HG03432 (cell line): Measurements from ENCODE around the gene ALCAM.
A peak's percentile ranks its signal among the peaks of the same experiment; 100 is the strongest.

Experiments used
- ATAC-seq: cut with Tn5 transposase; IDR thresholded peaks from one replicate; pipeline ENCODE4 v1.9.1; 2021; ENCODE audit warnings: mild to moderate bottlenecking, moderate library complexity; ENCODE audit not compliant: unreplicated experiment

ALCAM gene

DNA sequence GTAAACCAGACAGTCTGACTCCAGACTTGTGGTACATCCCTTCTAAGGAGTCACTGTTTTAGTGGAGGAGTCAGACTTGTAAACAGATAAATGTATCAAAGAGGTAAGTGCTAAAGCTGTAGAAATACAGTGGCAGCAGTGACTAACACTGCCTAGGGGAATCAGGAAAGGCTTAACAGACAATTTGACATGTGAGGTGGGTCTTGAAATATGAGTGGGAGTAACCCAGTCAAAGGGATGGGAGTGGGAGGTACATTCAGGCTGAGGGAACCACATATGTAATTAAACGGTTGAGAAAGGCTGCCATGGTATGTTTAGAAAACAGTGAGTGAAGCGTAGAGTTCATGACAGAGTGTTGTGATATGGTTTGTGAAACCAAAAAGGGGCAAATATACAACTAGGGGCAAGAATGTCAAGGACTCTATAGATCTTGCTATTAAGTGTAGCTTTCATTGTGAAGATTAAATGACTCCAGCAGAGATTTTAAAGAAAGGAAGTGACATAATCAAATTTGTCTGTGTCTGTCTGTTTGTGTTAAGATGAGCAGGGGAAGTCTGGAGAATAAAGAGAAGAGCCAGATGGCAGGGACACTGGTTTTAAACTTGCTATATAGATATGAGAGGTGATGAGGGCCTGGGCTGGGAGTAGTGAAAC lies 11.2 kb upstream of the ALCAM start:
- no peak for ATAC-seq

DNA sequence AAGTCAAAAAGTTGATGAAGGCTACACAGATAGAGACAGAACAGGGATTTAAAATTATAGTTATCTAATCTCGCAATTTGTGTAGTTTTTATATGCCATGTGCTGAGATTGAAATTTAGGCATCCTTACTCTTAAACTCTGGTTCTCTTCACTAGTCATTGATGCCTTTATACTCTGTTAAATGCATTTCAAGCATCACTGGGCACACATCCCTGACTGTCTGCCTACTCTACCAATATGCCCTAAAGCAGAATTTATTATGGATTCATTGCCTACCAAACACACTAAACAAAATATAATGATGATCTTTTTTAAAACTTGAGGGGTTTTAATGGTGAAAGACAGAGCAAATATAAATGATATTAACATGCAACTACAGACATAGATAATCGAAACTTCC lies 10.3 kb upstream of the ALCAM start:
- no peak for ATAC-seq

DNA sequence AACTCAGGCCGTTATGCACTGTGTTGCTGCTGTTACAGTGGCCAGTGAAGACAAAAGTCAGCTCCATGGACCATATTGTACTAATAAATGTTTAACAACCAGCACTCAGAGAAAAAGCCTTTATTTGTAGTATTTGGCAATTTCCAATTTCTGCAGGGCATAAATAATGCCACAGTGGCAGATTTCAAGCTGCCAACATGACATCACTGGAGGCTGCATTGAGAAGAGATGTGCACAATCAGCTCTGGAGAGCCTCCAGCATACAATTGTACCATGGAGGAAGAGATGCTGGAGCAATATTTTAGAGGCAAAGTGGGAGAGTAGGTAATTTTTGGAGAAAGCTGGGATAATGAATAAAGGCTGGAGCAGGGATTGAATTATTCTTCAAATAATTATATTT lies 9.7 kb upstream of the ALCAM start:
- ATAC-seq: no peak

DNA sequence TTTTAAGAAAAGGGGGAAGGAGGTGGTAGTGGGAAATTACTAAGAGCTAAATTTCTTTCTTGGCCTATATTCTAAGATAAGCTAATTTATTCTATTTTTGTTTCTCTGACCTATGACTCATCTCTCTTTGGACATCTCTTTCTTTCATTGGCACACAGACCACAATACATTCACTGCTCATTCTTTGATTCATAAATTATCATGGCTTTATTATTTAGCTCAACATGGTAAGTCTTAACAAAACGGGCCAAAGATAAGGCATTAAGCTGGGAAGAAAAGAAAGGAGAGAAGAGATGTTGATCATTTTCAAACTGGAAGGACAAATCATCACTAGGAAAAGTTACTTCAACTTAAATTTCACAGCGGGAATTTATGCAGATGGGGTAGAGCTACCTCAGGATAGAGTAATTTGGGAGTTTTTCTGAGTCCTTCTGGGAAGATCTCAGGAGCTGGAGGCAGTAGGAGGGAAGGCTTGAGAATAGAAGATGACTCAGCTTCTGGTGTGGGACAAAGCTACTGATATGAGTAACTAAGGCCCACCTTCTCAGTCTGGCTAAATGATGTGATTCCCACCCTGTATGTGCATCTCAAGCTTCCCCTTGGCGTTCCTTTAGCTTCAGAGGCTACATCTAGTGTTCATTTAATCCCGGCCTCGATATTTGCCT lies 7.5 kb upstream of the ALCAM start:
- ATAC-seq: peak; percentile 53

DNA sequence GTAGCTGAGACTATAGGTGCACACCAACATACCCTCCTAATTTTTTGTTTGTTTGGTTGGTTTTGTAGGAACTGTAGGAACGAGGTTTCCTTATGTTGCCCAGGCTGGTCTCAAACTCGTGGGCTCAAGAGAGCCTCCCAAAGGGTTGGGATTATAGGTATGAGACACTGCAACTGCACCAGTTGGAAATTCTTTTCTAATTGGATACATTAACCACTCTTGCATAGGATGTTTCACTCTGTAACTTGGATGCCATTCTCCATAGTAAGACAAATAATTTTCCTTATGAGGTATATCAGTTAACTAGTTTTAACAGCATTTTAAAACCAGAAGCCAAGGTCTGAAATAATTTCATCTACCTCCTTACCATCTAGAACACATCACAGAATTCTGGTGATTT lies 6.7 kb upstream of the ALCAM start:
- no peak for ATAC-seq

DNA sequence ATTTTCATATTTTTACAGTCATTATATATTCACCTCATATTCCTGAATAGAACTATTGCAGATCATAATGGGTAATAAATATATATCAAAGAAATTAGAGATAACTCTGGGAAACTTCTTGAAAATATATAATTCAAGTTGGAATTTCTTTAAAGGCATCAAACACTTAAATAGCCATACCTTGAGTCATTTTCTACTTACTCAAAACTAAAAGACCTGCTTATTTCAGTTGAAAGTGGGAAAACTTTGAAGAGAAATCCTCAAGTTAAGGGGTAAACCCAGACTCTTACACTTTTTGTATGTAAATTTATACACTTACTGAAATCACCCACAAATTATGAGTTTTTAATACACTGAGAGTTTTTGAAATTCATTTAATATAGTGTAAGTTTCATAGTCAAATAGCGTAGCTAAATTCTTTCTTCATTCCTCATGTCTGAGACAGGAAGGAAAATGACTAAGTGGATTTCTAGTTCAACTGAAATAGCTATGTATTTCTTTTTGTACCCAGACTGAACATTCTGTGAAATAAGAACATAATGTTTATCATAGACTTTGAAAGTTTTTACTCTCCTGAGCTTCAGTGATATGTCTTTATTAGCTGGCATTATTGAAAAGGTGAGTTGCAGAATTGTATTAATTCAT lies 4.6 kb upstream of the ALCAM start:
- ATAC-seq: no peak

DNA sequence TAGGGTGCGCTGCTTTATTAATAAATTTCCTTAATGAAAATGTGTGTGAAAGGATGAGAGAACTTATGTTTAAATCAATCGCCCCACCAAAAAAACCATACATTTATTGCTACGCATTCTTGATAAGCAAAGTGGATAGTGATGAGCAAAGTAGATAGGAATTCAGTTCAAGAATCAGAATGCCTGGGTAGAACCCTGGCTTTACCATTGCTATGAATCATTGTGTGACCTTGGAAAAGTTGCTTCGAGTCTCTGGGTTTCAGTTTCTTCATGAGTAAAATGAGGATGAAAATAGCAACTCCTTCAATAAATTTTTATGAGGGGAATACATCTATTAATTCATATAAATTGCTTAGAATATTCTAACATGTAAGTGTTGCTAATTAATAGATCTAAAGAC lies 2.6 kb upstream of the ALCAM start:
- no peak for ATAC-seq

DNA sequence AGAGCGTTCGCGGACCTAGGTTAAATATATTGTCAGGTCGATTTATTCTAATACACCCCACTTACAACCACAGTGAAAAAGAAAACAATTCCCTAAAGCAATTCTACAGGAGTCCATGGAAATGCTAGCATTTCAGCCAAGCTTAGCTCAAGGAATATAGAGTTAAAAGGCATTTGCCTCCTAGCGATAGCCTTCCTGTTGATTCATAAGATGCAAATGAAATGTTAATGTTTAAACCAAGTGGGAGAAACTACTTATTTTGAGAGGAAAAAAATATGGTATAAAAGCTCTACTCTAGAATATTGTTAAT lies 1.7 kb upstream of the ALCAM start:
- no peak for ATAC-seq

DNA sequence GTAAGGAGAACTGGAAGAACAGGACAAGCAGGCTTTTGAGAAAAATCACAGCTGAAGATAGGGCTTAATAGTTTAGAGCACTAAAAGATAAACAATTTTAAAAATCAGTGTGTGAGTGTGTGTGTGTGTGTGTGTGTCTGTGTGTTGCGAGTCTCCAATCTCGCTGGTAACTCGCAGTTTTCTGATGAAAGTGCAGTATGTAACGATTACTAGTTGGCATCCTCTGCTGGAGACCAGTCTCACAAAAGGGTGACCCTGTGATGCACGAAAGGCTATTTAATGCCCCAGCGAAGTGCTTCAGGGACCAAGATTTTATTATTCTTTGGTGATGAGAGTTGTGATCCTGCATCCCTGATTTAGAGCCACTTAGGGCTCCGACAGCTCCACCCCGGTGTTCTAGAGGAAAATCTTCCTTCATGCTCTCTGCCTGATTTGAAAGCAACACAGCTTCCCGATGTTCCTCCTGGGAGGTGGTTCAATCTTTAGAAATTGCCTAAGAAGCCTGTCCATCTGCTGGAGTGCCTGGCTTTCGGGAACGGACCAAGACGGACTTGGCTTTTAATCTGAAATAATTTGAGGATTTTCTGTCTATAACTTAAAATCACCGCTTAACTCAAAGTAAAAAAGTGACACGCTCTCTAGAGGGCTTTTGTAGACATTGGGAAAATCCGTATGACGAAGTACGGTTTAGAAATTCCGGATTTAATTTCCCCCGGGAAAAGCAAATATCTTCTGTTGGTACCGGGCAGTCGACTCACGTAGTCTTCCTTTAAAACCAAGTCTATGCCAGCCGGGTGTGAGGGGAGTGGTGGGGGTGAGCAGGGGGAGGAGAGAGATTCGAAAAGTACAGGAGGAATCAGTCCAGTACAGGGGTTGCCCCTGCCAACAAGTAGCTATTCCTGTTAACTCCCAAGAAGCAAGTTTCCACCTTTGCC lies 1.1 kb upstream of the ALCAM start:
- no peak for ATAC-seq

DNA sequence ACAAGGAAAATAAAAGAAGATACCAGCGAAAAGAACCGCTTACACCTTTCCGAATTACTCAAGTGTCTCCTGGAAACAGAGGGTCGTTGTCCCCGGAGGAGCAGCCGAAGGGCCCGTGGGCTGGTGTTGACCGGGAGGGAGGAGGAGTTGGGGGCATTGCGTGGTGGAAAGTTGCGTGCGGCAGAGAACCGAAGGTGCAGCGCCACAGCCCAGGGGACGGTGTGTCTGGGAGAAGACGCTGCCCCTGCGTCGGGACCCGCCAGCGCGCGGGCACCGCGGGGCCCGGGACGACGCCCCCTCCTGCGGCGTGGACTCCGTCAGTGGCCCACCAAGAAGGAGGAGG lies 325 bp downstream of the ALCAM start:
- ATAC-seq: peak; percentile 3

DNA sequence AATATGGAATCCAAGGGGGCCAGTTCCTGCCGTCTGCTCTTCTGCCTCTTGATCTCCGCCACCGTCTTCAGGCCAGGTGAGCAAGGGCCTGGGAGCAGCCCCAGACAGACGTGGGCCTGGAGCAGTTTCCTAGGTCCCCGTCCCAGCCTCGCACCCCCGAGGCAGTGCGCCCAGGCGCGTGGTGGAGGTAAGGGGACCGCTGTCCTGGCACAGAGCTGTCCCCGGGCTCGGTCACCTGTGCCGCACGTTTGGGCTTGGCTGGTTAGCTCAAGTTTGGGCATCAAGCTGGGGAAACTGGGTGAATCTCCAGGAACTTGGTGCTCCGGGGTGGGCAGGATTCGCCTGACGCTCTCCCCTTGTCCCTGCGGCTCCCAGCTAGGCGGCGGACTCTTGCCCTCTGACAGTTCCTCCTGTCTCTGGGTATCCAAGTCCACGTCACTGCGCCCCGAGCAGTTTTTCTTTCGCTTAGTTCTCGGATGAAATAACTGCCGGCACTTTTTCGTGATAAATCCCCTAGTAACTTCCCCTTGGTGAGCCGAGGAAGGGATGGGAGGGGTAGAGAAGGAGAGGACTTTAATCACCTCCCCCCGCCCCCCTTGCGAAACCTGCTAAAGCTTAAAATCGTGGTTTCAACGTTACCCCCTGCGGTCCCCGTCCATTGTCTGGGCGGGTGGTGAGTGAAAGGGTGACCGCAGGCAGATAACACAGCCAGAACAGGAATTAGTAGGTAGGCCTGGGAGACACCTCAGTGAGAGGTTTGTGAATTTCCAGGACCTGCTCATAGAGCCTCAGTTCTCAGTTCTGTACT lies 901 bp downstream of the ALCAM start:
- peak; percentile 32 for ATAC-seq

DNA sequence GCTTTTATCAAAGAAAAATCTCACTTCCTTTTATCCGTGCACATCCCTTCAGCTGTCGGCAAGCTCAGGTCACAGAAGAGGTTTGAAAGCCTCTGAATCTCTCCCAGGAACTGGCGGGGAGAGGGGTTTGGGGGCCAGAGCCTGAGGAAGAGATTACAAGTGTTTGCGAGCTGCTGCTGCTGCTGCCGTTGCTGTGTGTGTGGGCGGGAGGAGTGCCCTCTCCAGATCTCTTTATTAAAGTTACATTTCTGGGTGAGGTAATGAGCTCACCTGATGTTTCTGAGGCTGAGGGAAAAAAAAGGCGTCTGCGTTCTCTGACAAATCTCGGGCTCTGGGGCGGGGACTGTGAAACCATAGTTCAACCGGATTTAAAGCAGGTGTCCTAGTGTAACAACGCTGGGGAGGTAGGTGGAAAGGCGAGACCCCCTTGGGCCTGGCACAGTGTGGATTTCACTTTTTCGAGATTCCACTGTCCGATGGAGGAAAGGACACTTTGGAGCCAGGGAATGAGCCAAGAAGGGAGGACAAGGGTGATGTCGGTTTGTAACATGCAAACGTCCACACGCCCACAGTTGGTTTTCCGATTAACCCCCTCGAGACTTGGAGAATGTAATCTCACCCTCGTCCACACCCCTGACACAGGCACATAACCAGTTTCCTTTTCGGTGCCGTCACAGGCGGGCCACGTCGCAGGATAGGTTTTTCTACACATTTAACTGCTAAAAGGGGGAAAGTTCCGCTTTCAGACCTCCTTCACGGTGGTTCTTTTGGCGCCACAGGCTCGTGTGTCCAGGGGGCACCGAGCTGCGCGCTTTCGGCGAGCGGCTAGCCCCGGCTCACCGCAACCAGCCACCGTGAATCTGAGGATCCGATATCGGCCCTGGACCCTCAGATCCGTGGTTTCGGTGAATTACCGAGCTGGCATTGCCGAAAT lies 2.1 kb downstream of the ALCAM start:
- ATAC-seq: peak; percentile 28

DNA sequence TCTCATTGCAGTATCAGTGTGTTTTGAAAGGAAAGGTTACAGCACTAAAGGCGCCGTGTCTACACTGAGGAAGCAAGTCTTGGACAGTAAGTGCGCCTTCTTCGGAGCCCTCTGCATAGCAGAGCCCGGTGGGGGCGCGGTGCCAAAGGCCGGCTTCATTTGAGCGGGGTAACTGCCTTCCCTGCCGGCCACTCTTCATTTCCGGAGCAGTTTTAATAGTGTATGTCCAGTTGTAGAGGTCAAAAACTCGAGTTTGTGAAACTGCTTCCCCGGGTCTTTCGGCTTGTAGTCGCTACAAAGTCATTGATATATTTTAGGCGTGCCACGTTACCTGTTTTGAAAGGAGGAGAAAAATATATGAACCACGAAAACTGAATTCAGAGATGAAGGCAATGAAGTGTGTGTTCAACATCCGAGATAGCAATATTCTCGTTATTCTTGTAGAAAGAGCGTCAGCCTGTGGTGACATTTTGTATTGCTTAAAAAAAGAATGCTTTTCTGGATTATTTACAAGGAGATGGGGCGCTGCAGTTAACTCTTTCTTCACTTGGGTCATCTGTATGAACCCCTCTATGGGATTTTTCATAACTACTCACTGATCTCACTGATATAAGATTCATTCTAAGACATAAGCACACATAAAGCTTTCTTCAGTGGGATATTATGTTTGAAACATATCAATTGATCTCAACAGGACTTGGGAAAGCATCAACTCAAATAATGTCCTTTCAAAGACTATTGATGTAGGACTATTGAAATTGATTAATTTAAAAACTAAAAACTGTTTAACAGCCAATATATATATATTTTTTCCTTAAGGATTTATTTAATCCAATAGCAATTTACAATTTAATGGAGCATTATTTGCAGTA lies 3.0 kb downstream of the ALCAM start:
- ATAC-seq: peak; percentile 17

DNA sequence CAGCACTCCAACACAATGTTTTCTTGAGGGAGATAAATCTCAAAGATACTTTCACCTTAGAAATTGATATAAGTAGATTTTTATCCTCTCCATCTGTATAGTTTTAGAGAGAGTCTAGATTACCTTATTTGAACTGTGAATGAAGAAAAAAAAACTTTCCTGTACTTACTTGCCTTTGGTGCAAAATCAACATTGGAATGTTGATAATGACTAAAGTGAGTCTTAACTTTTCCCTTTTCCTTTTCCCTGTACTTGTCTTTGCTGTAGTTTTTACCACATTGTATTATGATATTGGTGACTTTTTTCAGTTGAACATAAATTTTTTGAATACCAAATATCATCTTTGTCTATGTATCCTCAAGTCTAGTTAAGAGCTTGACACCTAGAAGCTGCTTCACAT lies 6.7 kb downstream of the ALCAM start:
- ATAC-seq: no peak

DNA sequence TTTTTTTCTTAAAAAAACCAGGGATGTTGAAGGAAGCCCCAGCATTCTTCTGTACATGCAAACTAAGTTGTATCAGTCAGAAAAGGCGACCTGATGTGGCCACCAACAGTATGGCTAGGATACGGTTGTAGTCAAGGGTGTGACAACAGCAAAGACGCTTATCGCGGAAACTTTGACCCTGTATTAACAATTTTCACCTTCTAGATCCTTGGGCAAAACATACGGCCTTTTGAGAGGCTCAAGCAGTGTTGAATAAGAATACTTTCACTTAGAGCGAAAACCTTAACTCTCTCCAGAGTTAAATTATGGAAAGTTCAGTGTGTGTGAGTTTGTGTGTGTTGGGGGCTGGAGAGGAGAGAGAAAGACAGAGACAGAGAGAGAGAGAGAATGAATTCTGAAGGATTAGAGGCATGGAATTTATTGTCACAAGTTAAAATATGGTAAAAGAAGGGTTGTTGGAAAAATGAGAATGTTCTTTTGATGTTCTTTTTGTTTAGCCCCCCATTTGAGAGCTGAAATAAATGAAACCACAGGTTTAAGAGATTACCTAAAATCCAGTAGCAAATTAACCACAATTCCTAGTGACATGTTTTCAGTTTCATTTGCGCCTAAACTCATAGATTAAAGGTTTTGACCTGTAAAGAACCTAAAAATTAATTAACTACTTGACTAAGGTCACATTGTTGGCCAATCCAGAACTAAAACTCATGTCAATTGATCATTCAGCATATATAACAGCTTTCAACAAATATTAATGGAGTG lies 9.2 kb downstream of the ALCAM start:
- peak; percentile 38 for ATAC-seq

DNA sequence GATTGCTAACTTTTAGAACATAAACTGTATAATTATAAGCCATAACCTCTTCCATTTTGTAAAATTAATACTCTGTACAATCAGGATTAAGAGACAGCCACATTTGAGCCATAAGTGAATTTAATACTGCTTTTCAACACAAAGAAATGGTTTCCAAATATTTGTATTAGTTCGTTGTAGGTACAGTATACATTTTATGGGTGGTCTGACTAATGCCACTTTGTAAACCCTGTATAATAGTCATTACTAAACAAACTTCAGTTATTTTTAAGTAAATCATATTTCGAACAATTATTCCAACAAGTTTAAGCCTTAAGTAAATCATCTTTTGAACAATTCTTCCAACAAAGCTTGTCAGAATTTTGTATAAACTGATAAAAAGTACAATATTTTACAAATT lies 11.0 kb downstream of the ALCAM start:
- no peak for ATAC-seq

DNA sequence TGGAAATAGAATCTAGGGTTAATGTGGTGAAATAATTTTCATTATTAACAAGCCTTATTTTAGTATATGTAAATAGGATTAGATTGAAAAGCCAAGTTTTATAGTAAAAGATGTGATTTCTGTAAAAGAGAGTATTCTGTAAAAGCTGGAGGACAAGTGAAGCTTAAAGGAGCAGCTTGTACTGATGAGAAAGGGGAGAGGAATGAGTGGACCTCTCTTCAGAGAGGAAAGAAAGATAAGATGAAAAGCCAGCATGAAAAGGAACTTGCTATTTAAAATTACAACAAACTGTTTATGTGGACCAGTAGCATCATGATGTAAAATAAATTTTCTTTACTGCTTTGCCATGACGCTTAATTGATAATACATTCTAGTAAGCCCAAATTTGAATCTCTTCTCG lies 18.5 kb downstream of the ALCAM start:
- ATAC-seq: no peak
